K562 (cell line): ENCODE measurements around the gene CARD11. TPM values are rescaled to one million over a fixed set of nuclear protein-coding genes. Genes with fewer than 3 reads are reported as not detected.
A peak's percentile ranks its signal among the peaks of the same experiment; 100 is the strongest.

Source experiments
- ADNP ChIP-seq: fragments of 200-800 bp; sonication (Bioruptor generic); IDR thresholded peaks from 2 replicates; pipeline ENCODE4 v1.6.1; 2016; ENCODE audit warnings: missing genetic modification characterization, missing compliant biosample characterization
- AFF1 ChIP-seq, 2 experiments: fragments of 450-650 bp; IDR thresholded peaks; 2 replicates each; pipeline ENCODE4 v1.6.1; 2018; ENCODE audit warnings: mild to moderate bottlenecking in 2 of 2, low read depth in 1 of 2; ENCODE audit not compliant: partially characterized antibody in 2 of 2
- ATF3 ChIP-seq, 2 experiments: fragments of 450-650 bp in 1 of 2; sonication (generic) in 1 of 2; formaldehyde crosslinking in 1 of 2; IDR thresholded peaks in 1 of 2; conservative IDR thresholded peaks in 1 of 2; 2 replicates each; pipeline versions ENCODE4 v1.6.1 to v1.8.1; 2016 to 2023; ENCODE audit warnings: mild to moderate bottlenecking in 2 of 2, moderate library complexity in 2 of 2, inconsistent platforms in 1 of 2, missing genetic modification reagents in 1 of 2
- CBFB ChIP-seq: sonication (generic); formaldehyde crosslinking; IDR thresholded peaks from 2 replicates; pipeline ENCODE4 v1.4.0; 2020; ENCODE audit warnings: mild to moderate bottlenecking, missing genetic modification reagents
- FOS ChIP-seq: IDR thresholded peaks from 3 replicates; pipeline ENCODE4 v1.6.1; 2011; ENCODE audit not compliant: insufficient read length; ENCODE audit errors: extremely low read depth
- GABPA ChIP-seq: fragments of 200-800 bp; sonication (Bioruptor generic); conservative IDR thresholded peaks from 2 replicates; pipeline ENCODE4 v1.6.1; 2016; ENCODE audit warnings: low read depth, missing genetic modification characterization, missing compliant biosample characterization
- GABPB1 ChIP-seq: sonication (generic); formaldehyde crosslinking; IDR thresholded peaks from 2 replicates; pipeline ENCODE4 v1.8.0; 2022; ENCODE audit warnings: mild to moderate bottlenecking, missing genetic modification reagents
- HMBOX1 ChIP-seq: sonication (generic); IDR thresholded peaks from 2 replicates; pipeline ENCODE4 v1.6.1; 2016
- HNRNPL ChIP-seq: fragments of 200-400 bp; formaldehyde crosslinking; IDR thresholded peaks from 2 replicates; pipeline ENCODE4 v1.6.1; 2017; ENCODE audit warnings: low read depth, mild to moderate bottlenecking, low read length
- MBD1 ChIP-seq: fragments of 250-450 bp; sonication (Bioruptor Pico); IDR thresholded peaks from 2 replicates; pipeline ENCODE4 v1.8.0; 2022; ENCODE audit warnings: inconsistent platforms
- MTA3 ChIP-seq: fragments of 450-650 bp; formaldehyde crosslinking; IDR thresholded peaks from 2 replicates; pipeline ENCODE4 v1.6.1; 2017; ENCODE audit warnings: mild to moderate bottlenecking, borderline replicate concordance
- RBM17 ChIP-seq: fragments of 200-400 bp; formaldehyde crosslinking; IDR thresholded peaks from 2 replicates; pipeline ENCODE4 v1.6.1; 2017; ENCODE audit warnings: low read depth, mild to moderate bottlenecking, low read length, borderline replicate concordance
- RBM39 ChIP-seq: fragments of 200-400 bp; formaldehyde crosslinking; optimal IDR thresholded peaks from 2 replicates; pipeline ENCODE3; 2018; ENCODE audit warnings: low read depth, low read length
- SAP30 ChIP-seq: fragments of 200-600 bp; sonication (generic); IDR thresholded peaks from 2 replicates; pipeline ENCODE4 v1.6.1; 2012; ENCODE audit warnings: borderline replicate concordance, low read depth, mild to moderate bottlenecking, moderate library complexity, low read length, control low read depth, inconsistent platforms; ENCODE audit not compliant: insufficient read depth, poor library complexity, severe bottlenecking
- SREBF1 ChIP-seq: fragments of 150-350 bp; IDR thresholded peaks from 2 replicates; pipeline ENCODE4 v1.6.1; 2014; ENCODE audit warnings: antibody characterized with exemption, low read depth, low read length, borderline replicate concordance
- TFAP4 ChIP-seq: sonication (generic); formaldehyde crosslinking; IDR thresholded peaks from 2 replicates; pipeline ENCODE4 v1.8.0; 2022; ENCODE audit warnings: missing genetic modification reagents, mild to moderate bottlenecking, moderate library complexity, borderline replicate concordance
- ZNF121 ChIP-seq: sonication (generic); formaldehyde crosslinking; conservative IDR thresholded peaks from 2 replicates; pipeline ENCODE4 v1.8.0; 2022; ENCODE audit warnings: missing genetic modification reagents
- ZNF143 ChIP-seq: sonication (generic); formaldehyde crosslinking; IDR thresholded peaks from 2 replicates; pipeline ENCODE4 v1.9.0; 2022; ENCODE audit warnings: mild to moderate bottlenecking, missing genetic modification reagents
- ZNF41 ChIP-seq: fragments of 250-450 bp; sonication (Bioruptor Pico); conservative IDR thresholded peaks from 2 replicates; pipeline ENCODE4 v1.4.0; 2020; ENCODE audit warnings: mild to moderate bottlenecking
- polyA plus RNA-seq, 8 experiments: library from polyadenylated mRNA; depleted of rRNA in 4 of 8; stranded (reverse) in 5 of 8; unstranded in 3 of 8; fragments of >200 nt; fragmentation: Nextera tagmentation in 2 of 8; fragmentation: Illumina TruSeq in 1 of 8; extraction: Ambion mirVana in 2 of 8; extraction: Trizol in 1 of 8; gene quantifications; 2 replicates each; pipeline versions ENCODE4 v1.2.1 to v1.2.3, GENCODE V29; 2011 to 2014; ENCODE audit warnings: inconsistent platforms in 1 of 8, missing spikeins in 1 of 8
- total RNA-seq, 7 experiments: library from RNA; depleted of rRNA in 6 of 7; stranded (reverse); fragments of >200 nt in 6 of 7; fragmentation: Illumina TruSeq in 2 of 7; extraction: Trizol in 2 of 7; gene quantifications; 2 replicates each; pipeline versions ENCODE4 v1.2.1 to v1.2.3, GENCODE V29; 2011 to 2021; ENCODE audit warnings: low replicate concordance in 1 of 7

Gene CARD11
- total and polyA plus RNA-seq, 9 of the 15 experiments (the other 6 are each of a cell fraction or from before 2014, with no cell fraction given) = 0.07 to 12.8 (median 5.7) TPM

GRCh38 chr7:2863461-2864066 lies 180.1 kb downstream of the CARD11 start (continued):
- TF ChIP-seq HMBOX1 = no peak
- TF ChIP-seq AFF1 (IDR thresholded peaks at IDR 0.05; ENCODE audit: low read depth in 1 of 2, partially characterized antibody in 2 of 2) = peak in 1 of 2 experiments; percentile 30
- TF ChIP-seq HNRNPL = no peak
- TF ChIP-seq SAP30 = no peak
- no peak for TF ChIP-seq MBD1 (CRISPR knock-in tag)
- peak; percentile 92 for TF ChIP-seq GABPA (tag)
- TF ChIP-seq GABPB1 (CRISPR knock-in tag) = peak; percentile 92
- TF ChIP-seq ADNP = no peak
- TF ChIP-seq SREBF1 = no peak
- TF ChIP-seq TFAP4 = peak; percentile 26; the same call in 1 of the 2 replicates
- TF ChIP-seq CBFB (CRISPR knock-in tag) = no peak
- no peak for TF ChIP-seq RBM17
- no peak for TF ChIP-seq MTA3
- no peak for TF ChIP-seq FOS
- no peak for TF ChIP-seq RBM39
- no peak for TF ChIP-seq ZNF121 (CRISPR knock-in tag)
- peak; percentile 91 for TF ChIP-seq ATF3 (IDR thresholded peaks at IDR 0.05)
- TF ChIP-seq ATF3 (CRISPR knock-in tag; conservative IDR thresholded peaks at IDR 0.05) = no peak
- no peak for TF ChIP-seq ZNF41 (CRISPR knock-in tag)
- TF ChIP-seq ZNF143 (CRISPR knock-in tag) = no peak
